Chondrocyte (in vitro differentiated cells): Measurements from ENCODE around the gene TRIP13. TPM values are rescaled to one million over a fixed set of nuclear protein-coding genes. Genes with fewer than 3 reads are reported as not detected.

Source experiments
- DNase-seq: peaks from one replicate; pipeline ENCODE4 v3.0.0; 2021; ENCODE audit warnings: mixed read lengths, low spot score
- H3K27ac Mint-ChIP-seq: one replicate; pipeline ENCODE4 v1.8.0; 2021; ENCODE audit warnings: mild to moderate bottlenecking, moderate library complexity, mixed read lengths; ENCODE audit not compliant: unreplicated experiment
- H3K27me3 Mint-ChIP-seq: 2 replicates; pipeline ENCODE4 v1.8.0; 2021; ENCODE audit warnings: low read depth, mixed read lengths
- H3K36me3 Mint-ChIP-seq: 2 replicates; pipeline ENCODE4 v1.8.0; 2021; ENCODE audit warnings: low read depth, mixed read lengths
- H3K4me1 Mint-ChIP-seq: 2 replicates; pipeline ENCODE4 v1.8.0; 2021; ENCODE audit warnings: low read depth, mild to moderate bottlenecking, mixed read lengths
- H3K4me3 Mint-ChIP-seq: one replicate; pipeline ENCODE4 v1.8.0; 2021; ENCODE audit warnings: mild to moderate bottlenecking, moderate library complexity, mixed read lengths; ENCODE audit not compliant: unreplicated experiment
- H3K9me3 Mint-ChIP-seq: 2 replicates; pipeline ENCODE4 v1.8.0; 2021; ENCODE audit warnings: low read depth, mixed read lengths
- total RNA-seq: library from RNA; stranded (reverse); gene quantifications from 3 replicates; pipeline ENCODE4 v1.2.1, GENCODE V29; 2021
- TF ChIP-seq, protein P1 (sequence below): fragments of 200-600 bp; sonication (generic); IDR thresholded peaks from 2 replicates; pipeline ENCODE4 v1.5.0; 2021; ENCODE audit warnings: antibody characterized with exemption, mild to moderate bottlenecking, moderate library complexity

The TRIP13 gene
- total RNA-seq, 1 donor from 2014 or later, result 4.9 TPM

- H3K4me3 Mint-ChIP-seq, result no peak overlapping the region
- no peaks in the 10 kb centered on the region for H3K4me1 Mint-ChIP-seq
- no peaks in the 10 kb centered on the region for H3K27me3 Mint-ChIP-seq
- DNase-seq, result no peak
- no peak overlapping the region for H3K27ac Mint-ChIP-seq
- TF ChIP-seq, protein P1, sequence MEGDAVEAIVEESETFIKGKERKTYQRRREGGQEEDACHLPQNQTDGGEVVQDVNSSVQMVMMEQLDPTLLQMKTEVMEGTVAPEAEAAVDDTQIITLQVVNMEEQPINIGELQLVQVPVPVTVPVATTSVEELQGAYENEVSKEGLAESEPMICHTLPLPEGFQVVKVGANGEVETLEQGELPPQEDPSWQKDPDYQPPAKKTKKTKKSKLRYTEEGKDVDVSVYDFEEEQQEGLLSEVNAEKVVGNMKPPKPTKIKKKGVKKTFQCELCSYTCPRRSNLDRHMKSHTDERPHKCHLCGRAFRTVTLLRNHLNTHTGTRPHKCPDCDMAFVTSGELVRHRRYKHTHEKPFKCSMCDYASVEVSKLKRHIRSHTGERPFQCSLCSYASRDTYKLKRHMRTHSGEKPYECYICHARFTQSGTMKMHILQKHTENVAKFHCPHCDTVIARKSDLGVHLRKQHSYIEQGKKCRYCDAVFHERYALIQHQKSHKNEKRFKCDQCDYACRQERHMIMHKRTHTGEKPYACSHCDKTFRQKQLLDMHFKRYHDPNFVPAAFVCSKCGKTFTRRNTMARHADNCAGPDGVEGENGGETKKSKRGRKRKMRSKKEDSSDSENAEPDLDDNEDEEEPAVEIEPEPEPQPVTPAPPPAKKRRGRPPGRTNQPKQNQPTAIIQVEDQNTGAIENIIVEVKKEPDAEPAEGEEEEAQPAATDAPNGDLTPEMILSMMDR, result no peak
- H3K36me3 Mint-ChIP-seq, result peaks cover 50% of the 10 kb centered on the region
- H3K9me3 Mint-ChIP-seq, result no peaks in the 10 kb centered on the region
Observed at GRCh38 chr5:870956-871355, 21.7 kb upstream of the TRIP13 start.

GRCh38 chr5:871596-872298 lies 20.9 kb upstream of the TRIP13 start:
- H3K9me3 Mint-ChIP-seq, result no peaks in the 10 kb centered on the region
- no peaks in the 10 kb centered on the region for H3K27me3 Mint-ChIP-seq
- no peak for DNase-seq
- H3K36me3 Mint-ChIP-seq, result peaks cover 44% of the 10 kb centered on the region
- H3K4me1 Mint-ChIP-seq, result no peaks in the 10 kb centered on the region
- TF ChIP-seq, protein P1, result no peak
- no peak overlapping the region for H3K27ac Mint-ChIP-seq
- no peak overlapping the region for H3K4me3 Mint-ChIP-seq

GRCh38 chr5:872301-872700 lies 20.4 kb upstream of the TRIP13 start:
- H3K27ac Mint-ChIP-seq, result no peak overlapping the region
- no peak overlapping the region for H3K4me3 Mint-ChIP-seq
- peaks cover 46% of the 10 kb centered on the region for H3K36me3 Mint-ChIP-seq
- TF ChIP-seq, protein P1, result no peak
- no peak for DNase-seq
- no peaks in the 10 kb centered on the region for H3K9me3 Mint-ChIP-seq
- no peaks in the 10 kb centered on the region for H3K4me1 Mint-ChIP-seq
- H3K27me3 Mint-ChIP-seq, result no peaks in the 10 kb centered on the region

- TF ChIP-seq, protein P1, result no peak
- Mint-ChIP-seq H3K36me3 (peaks cover 42% of the 10 kb centered on the region), H3K4me1 (no peaks in the 10 kb centered on the region)
Observed at GRCh38 chr5:873328-873727, 19.4 kb upstream of the TRIP13 start.

GRCh38 chr5:875931-876330 lies 16.8 kb upstream of the TRIP13 start:
- peak; percentile 80 for DNase-seq
- peaks cover 26% of the 10 kb centered on the region for H3K36me3 Mint-ChIP-seq
- H3K27ac Mint-ChIP-seq, result no peak overlapping the region
- H3K4me1 Mint-ChIP-seq, result no peaks in the 10 kb centered on the region
- TF ChIP-seq, protein P1, result no peak
- no peak overlapping the region for H3K4me3 Mint-ChIP-seq
- H3K9me3 Mint-ChIP-seq, result no peaks in the 10 kb centered on the region
- H3K27me3 Mint-ChIP-seq, result no peaks in the 10 kb centered on the region

More at GRCh38 chr5:873328-873727, 19.4 kb upstream of the TRIP13 start:
- Mint-ChIP-seq H3K9me3 (no peaks in the 10 kb centered on the region), H3K27ac (no peak overlapping the region), H3K4me3 (no peak overlapping the region), H3K27me3 (no peaks in the 10 kb centered on the region)
- no peak for DNase-seq
